Activated CD4-positive, alpha-beta T cell treated with anti-CD3 and anti-CD28 coated beads, Interleukin-2, amount 10 ng/mL, durations not matched to agents 24 days and 14 days (primary cell): ENCODE results near the gene MC2R. TPM values are rescaled to one million over a fixed set of nuclear protein-coding genes. Genes with fewer than 3 reads are reported as not detected.

Source experiments
- total RNA-seq: library from RNA; stranded (reverse); gene quantifications from 2 replicates; pipeline ENCODE4 v1.2.3, GENCODE V29; 2022

The MC2R gene
- total RNA-seq, 1 donor from 2014 or later = not detected

Other genes with a start within 250 kb of the MC2R start
- 37.2 and 42.3 TPM in 2 replicates for gene FAM210A, start 189.0 kb downstream of the MC2R start, total RNA-seq
- 57.8 and 65.9 TPM in 2 replicates for gene RNMT, start 188.9 kb downstream of the MC2R start, total RNA-seq
- gene MC5R, start 91.4 kb downstream of the MC2R start, total RNA-seq = not detected in 2 replicates
- gene ZNF519, start 216.9 kb upstream of the MC2R start, total RNA-seq = 20.9 and 22.5 TPM in 2 replicates